GM18873 (cell line): ENCODE measurements around the gene ASMTL.
"Not testable (repeated sequence)": the region's sequence is repeated elsewhere in the genome, so short reads cannot be mapped to it uniquely, and the experiment has no call there.

Experiments
- ATAC-seq: cut with Tn5 transposase; IDR thresholded peaks from one replicate; pipeline ENCODE4 v1.9.1; 2021; ENCODE audit warnings: mild to moderate bottlenecking, moderate library complexity, moderate number of reproducible peaks; ENCODE audit not compliant: unreplicated experiment, low FRiP score

ASMTL gene

DNA sequence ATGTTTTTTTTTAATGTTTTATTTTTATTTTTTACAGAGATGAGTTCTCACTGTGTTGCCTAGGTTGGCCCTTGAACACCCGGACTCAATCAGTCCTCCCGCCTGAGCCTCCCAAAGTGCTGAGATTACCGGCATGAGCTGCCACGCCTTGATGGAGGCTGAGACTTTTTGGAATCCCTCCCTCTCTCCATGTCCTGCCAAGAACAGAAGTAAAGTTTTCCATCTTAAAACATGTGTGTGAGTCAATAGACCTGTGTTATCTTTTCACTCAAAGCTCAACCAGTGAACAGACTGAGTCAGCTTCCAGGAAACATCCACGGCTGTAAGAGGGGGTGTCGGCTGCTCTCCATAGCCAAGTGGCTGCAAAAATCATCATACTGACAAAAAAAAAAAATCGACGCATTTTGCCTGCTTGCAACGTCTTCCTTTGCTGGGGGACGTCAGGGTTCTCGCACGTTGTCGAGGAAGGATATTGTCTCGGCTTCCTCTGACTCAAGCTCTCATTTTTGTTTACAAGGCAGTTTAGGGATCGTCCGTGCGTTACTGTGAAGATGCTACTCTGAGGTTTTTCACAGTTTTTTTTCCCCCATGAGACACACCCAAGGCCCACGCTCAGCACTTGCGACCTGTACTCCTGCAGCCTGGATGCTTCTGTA, 10.0 kb upstream of the ASMTL start:
- no peak for ATAC-seq

DNA sequence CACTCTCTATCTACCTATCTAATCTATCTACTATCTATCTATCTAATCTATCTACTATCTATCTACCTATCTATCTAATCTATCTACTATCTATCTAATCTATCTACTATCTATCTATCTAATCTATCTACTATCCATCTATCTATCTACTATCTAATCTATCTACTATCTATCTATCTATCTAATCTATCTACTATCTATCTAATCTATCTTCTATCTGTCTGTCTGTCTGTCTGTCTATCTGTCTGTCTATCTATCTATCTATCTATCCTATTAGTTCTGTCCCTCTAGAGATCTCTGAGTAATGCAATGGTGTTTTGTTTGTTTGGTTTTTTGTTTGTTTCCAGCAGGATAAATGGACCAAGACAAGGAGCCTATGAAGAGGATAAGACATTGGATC, 9.4 kb upstream of the ASMTL start:
- no peak for ATAC-seq

DNA sequence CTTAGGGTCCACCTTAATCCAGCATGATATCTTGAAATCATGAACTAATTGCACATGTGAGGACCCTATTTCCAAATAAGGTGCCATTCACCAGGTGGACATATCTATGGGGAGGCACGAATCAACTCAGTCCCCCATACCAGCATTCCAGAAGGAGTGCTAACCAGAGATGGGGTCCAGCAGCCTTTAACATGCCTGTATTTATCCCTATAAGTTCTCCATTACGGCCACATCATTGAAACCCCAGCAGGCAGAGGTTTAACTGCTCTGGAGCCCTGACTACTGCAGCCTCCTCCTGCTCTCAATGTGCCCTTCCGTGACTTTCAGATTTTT, 3.2 kb upstream of the ASMTL start:
- ATAC-seq = no peak

DNA sequence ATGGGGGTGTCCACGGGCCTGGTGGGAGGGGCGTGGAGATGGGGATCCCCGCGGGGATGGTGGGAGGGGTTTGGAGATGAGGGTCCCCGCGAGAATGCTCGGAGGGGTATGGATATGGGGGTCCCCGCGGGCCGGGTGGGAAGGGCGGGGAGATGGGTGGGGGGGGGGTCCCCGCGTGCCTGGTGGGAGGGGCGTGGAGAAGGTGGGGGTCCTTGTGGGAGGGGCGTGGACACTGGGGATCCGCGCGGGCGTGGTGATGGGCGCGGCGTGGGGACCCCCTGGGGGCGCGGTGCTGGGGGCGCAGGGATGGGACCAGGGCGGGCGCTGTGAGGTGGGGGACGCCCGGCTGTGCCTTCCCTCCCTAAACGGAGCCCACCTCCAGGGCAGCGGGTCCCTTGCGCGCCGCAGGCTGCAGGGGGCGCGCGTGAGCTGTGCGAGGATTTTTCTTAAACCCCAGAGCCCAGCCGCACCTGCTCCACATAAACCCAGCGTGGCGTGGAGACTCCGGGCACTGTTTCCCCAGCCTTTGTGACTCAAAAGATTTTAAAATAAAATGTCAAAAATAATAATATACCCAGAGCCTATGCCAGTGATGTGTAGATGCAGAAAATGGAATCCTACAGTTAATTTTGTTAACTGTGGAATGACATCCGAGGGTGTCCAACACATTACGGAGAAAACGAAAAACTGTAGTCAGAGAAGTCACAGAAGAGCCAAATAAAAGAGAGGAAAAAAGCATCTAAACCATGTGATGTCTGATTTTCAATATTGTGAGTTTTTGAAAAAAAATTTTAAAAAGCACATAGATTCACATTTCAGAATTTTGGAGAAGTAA, 1.5 kb upstream of the ASMTL start:
- ATAC-seq = peak; percentile 44

DNA sequence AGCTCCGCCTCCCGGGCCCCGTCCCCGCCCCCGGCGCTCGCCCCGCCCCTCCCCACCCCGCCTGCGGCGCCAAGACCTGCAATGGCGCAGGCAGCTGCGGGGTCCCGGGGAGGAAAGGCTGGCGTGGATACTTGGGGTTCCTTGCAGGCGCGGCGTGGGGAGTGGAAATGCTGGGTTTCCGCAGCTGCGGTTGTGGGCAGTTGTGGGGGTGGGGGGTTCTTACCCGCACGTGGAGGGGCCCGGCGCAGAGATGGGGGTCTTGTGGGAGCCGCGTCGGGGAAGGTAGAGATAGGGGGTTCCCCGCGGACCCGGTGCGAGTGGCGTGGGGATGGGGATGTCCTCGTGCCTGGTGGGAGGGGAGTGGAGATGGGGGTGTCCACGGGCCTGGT, 680 bp upstream of the ASMTL start:
- no peak for ATAC-seq

DNA sequence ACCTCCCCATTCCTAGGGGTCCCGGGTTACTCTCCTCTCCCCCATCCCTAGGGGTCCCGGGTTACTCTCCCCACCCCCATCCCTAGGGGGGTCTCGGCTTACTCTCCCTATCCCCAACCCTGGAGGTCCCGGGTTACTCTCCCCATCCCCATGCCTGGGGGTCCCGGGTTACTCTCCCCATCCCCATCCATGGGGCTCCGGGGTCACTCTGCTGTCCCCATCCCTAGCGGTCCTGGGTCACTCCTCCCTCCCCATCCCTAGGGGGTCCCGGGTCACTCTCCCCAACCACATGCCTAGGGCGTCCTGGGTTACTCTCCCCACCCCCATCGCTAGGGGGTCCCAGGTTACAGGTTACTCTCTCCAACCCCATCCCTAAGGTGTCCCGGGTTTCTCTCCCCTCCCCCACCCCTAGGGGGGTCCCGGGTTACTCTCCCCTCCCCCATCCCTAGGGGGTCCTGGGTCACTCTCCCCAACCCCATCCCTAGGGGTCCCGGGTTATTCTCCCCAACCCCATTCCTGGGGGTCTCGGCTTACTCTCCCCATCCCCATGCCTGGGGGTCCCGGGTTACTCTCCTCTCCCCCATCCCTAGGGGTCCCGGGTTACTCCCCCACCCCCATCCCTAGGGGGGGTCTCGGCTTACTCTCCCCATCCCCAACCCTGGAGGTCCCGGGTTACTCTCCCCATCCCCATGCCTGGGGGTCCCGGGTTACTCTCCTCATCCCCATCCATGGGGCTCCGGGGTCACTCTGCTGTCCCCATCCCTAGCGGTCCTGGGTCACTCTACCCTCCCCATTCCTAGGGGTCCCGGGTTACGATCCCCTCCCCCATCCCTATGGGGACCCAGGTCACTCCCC, 821 bp downstream of the ASMTL start:
- ATAC-seq = no peak

DNA sequence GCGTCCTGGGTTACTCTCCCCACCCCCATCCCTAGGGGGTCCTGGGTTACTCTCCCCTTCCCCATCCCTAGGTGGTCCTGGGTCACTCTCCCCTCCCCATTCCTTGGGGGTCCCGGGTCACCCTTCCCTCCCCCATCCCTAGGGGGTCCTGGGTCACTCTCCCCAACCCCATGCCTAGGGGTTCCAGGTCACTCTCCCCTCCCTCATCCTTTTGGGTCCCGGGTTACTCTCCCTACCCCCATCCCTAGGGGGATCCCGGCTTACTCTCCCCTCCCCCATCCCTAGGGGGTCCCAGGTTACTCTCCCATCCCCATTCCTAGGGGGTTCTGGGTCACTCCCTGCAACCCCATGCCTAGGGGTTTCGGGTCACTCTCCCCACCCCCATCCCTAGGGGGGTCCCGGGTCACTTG, 1.5 kb downstream of the ASMTL start:
- ATAC-seq = no peak

DNA sequence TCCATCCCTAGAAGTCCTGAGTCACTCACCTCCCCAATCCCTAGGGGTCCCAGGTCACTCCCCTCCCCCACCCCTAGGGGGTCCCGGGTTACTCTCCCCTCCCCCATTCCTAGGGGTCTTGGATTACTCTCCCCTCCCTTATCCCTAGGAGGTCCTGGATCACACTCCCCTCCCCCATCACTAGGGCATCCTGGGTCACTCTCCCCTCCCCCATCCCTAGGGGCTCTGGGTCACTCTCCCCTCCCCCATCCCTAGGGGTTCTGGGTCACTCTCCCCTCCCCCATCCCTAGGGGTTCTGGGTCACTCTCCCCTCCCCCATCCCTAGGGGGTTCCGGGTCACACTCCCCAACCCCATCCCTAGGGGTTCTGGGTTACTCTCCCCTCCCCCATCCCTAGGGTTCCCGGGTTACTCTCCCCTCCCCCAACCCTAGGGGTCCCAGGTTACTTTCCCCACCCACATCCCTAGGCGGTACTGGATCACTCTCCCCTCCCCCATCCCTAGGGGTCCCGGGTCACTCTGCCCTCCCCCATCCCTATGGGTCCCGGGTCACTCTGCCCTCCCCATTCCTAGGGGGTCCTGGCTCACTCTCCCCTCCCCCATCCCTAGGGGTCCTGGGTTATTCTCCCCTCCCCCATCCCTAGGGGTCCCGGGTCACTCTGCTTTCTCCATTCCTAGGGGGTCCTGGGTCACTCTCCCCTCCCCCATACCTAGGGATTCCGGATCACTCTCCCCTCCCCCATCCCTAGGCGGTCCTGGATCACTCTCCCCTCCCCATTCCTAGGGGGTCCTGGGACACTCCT, 2.1 kb downstream of the ASMTL start:
- ATAC-seq = no peak

DNA sequence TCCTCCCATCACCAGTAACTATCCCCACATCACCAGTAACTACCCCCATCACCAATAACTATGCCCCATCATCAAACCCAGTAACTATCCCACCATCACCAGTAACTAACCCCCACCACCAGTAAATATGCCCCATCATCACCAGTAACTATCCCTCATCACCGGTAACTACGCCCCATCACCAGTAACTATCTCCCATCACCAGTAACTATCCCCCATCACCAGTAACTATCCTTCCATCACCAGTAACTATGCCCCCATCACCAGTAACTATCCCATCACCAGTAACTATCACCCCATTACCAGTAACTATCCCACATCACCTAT, 2.9 kb downstream of the ASMTL start:
- ATAC-seq = no peak

DNA sequence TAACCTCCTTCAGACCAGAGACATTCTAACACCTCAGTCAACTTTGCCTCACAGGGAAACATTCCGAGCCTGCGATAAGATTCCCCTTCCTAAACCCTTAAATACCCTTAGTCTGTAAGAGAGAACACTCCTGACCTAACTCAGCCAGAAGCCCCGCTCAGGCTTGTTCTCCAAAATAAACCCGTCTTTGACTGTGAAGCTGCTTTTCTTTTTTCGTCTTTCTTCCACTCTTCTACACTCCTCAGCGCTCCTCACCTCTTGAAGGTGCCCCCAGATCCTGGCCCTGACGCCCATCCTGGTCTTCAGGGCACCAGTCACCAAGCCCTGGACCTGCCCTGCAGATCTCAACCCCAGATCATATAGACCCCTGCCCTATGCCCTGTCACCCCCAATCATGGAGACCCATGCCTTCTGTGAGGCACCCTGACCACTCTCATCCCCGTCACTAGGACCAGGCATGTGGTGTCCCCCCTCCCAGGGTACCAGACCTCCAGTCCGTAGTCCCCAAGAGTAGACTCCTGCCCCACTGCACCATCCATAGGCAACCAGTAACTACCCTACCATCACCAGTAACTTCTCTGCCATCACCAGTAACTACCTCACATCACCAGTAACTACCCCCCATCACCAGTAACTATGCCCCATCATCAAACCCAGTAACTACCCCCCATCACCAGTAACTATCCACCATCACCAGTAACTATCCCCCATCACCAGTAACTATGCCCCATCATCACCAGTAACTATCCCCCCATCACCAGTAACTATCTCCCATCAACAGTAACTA, 3.5 kb downstream of the ASMTL start:
- ATAC-seq = no peak

DNA sequence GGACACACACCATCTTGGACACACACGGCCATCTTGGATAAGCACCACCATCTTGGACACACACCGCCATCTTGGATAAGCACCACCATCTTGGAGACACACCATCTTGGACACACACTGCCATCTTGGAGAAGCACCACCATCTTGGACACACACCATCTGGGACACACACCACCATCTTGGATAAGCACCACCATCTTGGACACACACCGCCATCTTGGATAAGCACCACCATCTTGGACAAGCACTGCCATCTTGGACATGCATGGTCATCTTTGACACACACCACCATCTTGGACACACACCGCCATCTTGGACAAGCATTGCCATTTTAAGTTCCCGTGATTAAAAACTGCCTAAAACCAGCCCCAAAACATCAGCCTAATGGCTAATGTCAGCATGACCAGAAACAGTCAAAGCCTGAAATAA, 4.1 kb downstream of the ASMTL start:
- not testable (repeated sequence) for ATAC-seq

DNA sequence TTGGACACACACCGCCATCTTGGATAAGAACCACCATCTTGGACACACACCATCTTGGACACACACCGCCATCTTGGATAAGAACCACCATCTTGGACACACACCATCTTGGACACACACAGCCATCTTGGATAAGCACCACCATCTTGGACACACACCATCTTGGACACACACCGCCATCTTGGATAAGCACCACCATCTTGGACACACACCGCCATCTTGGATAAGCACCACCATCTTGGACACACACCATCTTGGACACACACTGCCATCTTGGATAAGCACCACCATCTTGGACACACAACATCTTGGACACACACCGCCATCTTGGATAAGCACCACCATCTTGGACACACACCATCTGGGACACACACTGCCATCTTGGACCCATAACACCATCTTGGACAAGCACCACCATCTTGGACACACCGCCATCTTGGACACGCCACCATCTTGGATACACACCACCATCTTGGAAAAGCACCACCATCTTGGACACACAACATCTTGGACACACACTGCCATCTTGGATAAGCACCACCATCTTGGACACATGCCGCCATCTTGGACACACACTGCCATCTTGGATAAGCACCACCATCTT, 4.6 kb downstream of the ASMTL start:
- ATAC-seq = not testable (repeated sequence)

DNA sequence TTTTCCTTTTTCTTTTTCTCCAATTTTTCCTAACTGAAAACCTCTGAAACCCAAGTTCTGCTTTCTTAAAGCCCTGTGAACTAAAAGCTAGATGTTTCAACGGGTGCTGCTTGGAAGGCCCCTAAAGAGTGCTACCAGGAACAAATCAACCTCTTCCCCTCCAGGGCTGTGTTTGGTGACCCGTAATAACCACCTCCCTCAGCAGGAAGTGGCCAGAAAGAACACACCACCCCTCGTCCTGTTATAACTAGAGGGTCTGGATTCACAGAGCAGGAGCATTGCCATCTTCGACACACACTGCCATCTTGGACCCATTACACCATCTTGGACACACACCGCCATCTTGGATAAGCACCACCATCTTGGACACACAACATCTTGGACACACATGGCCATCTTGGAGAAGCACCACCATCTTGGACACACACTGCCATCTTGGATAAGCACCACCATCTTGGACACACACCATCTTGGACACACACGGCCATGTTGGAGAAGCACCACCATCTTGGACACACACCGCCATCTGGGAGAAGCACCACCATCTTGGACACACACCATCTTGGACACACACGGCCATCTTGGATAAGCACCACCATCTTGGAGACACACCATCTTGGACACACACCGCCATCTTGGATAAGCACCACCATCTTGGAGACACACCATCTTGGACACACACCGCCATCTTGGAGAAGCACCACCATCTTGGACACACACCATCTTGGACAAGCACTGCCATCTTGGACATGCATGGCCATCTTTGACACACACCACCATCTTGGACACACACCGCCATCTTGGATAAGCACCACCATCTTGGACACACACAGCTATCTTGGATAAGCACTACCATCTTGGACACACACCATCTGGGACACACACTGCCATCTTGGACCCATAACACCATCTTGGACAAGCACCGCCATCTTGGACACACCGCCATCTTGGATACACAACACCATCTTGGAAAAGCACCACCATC, 5.4 kb downstream of the ASMTL start:
- not testable (repeated sequence) for ATAC-seq

DNA sequence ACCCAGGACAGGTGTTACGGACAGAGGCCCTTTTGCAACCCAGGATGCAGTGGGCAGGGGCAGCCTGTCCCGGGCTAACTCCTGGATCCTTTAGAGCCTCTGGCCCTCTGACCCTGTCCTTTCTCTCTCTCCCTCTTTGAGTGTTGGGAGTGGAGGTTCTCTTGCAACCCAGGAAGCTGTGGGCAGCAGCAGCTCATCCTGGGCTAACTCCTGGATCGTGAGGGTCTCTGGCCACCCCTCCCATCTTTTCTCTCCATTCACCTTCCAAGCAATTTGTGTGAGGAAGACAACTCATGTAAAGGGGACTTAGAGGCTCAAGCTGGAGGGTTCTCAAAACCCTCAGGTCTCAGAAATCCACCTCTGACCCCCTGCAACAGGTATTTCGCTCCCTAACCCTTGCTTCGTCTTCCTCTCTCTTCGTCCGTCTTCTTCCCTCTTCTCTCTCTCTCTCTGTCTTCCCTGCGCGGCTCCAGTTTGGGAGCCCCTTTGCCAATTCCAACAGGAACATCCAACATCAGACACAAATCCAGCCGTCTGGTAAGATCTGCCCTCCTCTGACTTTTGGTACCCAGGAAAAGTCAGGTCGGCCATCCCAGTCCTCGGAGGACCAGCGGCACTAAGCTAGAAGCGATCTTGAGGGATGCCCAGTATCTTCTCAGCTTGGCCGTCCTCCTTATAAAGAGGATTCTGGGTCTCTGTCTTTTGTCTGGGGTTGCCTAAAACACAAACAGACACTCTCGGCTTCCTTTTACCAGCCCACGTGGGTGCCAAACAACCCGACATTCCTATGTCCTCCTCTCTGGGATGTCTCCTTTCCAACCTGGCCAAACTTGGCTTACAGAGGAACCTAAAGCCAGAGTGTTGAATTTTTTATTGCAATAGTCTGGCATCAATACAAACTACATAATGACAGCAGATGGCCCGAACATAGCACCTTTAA, 7.9 kb downstream of the ASMTL start:
- ATAC-seq = no peak

DNA sequence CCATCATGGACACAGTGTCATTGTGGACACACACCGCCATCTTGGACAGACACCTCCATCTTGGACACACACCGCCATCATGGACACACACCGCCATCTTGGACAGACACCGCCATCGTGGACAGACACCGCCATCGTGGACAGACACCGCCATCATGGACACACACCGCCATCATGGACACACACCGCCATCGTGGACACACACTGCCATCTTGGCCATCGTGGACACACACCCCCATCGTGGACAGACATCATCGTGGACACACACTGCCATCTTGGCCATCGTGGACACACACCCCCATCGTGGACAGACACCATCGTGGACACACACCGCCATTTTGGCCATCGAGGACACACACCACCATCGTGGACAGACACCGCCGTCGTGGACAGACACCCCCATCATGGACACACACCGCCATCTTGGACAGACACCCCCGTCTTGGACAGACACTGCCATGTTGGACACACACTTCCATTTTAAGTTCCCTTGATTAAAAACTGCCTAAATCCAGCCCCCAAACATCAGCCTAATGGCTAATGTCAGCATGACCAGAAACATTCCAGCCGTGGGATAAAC, 9.1 kb downstream of the ASMTL start:
- ATAC-seq = no peak

DNA sequence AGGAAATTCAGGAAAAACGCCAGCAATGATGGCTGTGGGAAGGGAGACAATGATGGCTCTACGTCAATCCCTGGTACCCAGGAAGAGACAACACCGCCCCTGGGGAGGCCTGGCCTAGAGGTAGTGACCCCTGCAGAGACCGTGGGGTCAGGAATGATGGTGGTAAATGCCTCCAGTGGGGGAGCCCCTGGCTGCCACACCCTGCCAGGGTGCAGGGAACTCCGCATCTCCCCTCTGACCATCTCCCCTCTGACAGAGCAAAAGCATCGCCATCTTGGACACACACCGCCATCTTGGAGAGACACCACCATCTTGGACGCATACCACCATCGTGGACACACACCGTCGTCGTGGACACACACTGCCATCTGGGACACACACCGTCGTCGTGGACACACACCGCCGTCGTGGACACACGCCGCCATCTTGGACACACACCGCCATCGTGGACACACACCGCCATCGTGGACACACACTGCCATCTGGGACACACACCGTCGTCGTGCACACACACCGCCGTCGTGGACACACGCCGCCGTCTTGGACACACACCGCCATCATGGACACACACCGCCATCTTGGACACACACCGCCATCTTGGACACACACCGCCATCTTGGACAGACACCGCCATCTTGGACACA, 9.9 kb downstream of the ASMTL start:
- no peak for ATAC-seq
